Muscle of leg (tissue), 16 donors: Measurements from ENCODE around the gene ANAPC5. TPM values are rescaled to one million over a fixed set of nuclear protein-coding genes. Genes with fewer than 3 reads are reported as not detected.

ENCODE experiments used
- DNase-seq: peaks from one replicate; pipeline ENCODE4 v3.0.0; 2013
- H3K27ac ChIP-seq: one replicate; pipeline ENCODE4 v1.5.1; 2013; ENCODE audit warnings: mild to moderate bottlenecking, low read length, control low read depth
- H3K27me3 ChIP-seq: one replicate; pipeline ENCODE4 v1.6.1; 2013; ENCODE audit warnings: low read length; ENCODE audit not compliant: control insufficient read depth, insufficient read depth
- H3K36me3 ChIP-seq: one replicate; pipeline ENCODE4 v1.6.1; 2013; ENCODE audit warnings: low read length; ENCODE audit not compliant: control insufficient read depth, insufficient read depth
- H3K4me1 ChIP-seq: one replicate; pipeline ENCODE4 v1.6.1; 2013; ENCODE audit warnings: low read length; ENCODE audit not compliant: control insufficient read depth, insufficient read depth
- H3K4me3 ChIP-seq: one replicate; pipeline ENCODE4 v1.5.1; 2013; ENCODE audit warnings: low read length, control low read depth
- H3K9me3 ChIP-seq: replicated peaks from 2 replicates; pipeline ENCODE4 v1.6.1; 2013; ENCODE audit warnings: low read depth, low read length; ENCODE audit not compliant: control insufficient read depth
- WGBS: methylation state at CpG from one replicate; pipeline ENCODE4 v1.1.5; 2013; ENCODE audit warnings: missing lambda C conversion rate; ENCODE audit not compliant: insufficient coverage; 5-methylcytosine and 5-hydroxymethylcytosine counted together
- long read RNA-seq, 11 donors: transcript quantifications; one replicate each; lab custom pipeline, GENCODE V29; 2026
- polyA plus RNA-seq, 8 donors: library from polyadenylated mRNA; unstranded; fragments of 120-200 nt; gene quantifications; one replicate each; pipeline versions ENCODE4 v1.2.1 to v1.2.3, GENCODE V29; 2013; ENCODE audit warnings: inconsistent platforms in 1 of 8, low replicate concordance in 1 of 8; ENCODE audit not compliant: insufficient read length in 8 of 8, insufficient read depth in 1 of 8
- total RNA-seq: library from RNA; stranded (reverse); fragments of 120-200 nt; gene quantifications from one replicate; pipeline ENCODE4 v1.2.4, GENCODE V29; 2013

The ANAPC5 gene
- total RNA-seq (114 TPM), polyA plus RNA-seq (100 to 1,000 TPM in 5 of 8 donors, 10 to 100 TPM in 3; 93.3 to 109 (median 104) TPM)
- long read RNA-seq, donor 1, partial matches to known transcripts = 15 of 26 reads
- long read RNA-seq, donor 1, other reads (novel, unspliced or antisense) = 0 of 26 reads
- long read RNA-seq, donor 2, partial matches to known transcripts = 0 of 4 reads
- long read RNA-seq, donor 2, other reads (novel, unspliced or antisense) = 0 of 4 reads
- long read RNA-seq, donor 3, transcript ANAPC5-201 (17 exons, 2,513 nt) = minor isoform, 14 of 88 reads
- long read RNA-seq, donor 3, transcript ANAPC5-208 (9 exons, 2,077 nt) = major isoform, 17 of 88 reads
- long read RNA-seq, donor 3, transcript ANAPC5-218 (17 exons, 2,400 nt) = minor isoform, 7 of 88 reads
- long read RNA-seq, donor 3, partial matches to known transcripts = 47 of 88 reads
- long read RNA-seq, donor 3, other reads (novel, unspliced or antisense) = 0 of 88 reads
- long read RNA-seq, donor 4, partial matches to known transcripts = 5 of 11 reads
- long read RNA-seq, donor 4, other reads (novel, unspliced or antisense) = 0 of 11 reads
- long read RNA-seq, donor 5, transcript ANAPC5-208 (9 exons, 2,077 nt) = major isoform, 14 of 156 reads
- long read RNA-seq, donor 5, transcript ANAPC5-218 (17 exons, 2,400 nt) = minor isoform, 11 of 156 reads
- long read RNA-seq, donor 5, transcript ANAPC5-201 (17 exons, 2,513 nt) = major isoform, 14 of 156 reads
- long read RNA-seq, donor 5, partial matches to known transcripts = 115 of 156 reads
- long read RNA-seq, donor 5, other reads (novel, unspliced or antisense) = 0 of 156 reads
- long read RNA-seq, donor 6, transcript ANAPC5-201 (17 exons, 2,513 nt) = major isoform, 14 of 63 reads
- long read RNA-seq, donor 6, transcript ANAPC5-218 (17 exons, 2,400 nt) = minor isoform, 10 of 63 reads
- long read RNA-seq, donor 6, transcript ANAPC5-208 (9 exons, 2,077 nt) = minor isoform, 6 of 63 reads
- long read RNA-seq, donor 6, partial matches to known transcripts = 32 of 63 reads
- long read RNA-seq, donor 6, other reads (novel, unspliced or antisense) = 0 of 63 reads
- long read RNA-seq, donor 7, transcript ANAPC5-201 (17 exons, 2,513 nt) = major isoform, 13 of 50 reads
- long read RNA-seq, donor 7, transcript ANAPC5-218 (17 exons, 2,400 nt) = minor isoform, 9 of 50 reads
- long read RNA-seq, donor 7, partial matches to known transcripts = 22 of 50 reads
- long read RNA-seq, donor 7, other reads (novel, unspliced or antisense) = 0 of 50 reads
- long read RNA-seq, donor 8, transcript ANAPC5-218 (17 exons, 2,400 nt) = major isoform, 6 of 25 reads
- long read RNA-seq, donor 8, partial matches to known transcripts = 11 of 25 reads
- long read RNA-seq, donor 8, other reads (novel, unspliced or antisense) = 0 of 25 reads
- long read RNA-seq, donor 9, transcript ANAPC5-201 (17 exons, 2,513 nt) = major isoform, 9 of 29 reads
- long read RNA-seq, donor 9, transcript ANAPC5-203 (2 exons, 1,141 nt) = minor isoform, 5 of 29 reads
- long read RNA-seq, donor 9, partial matches to known transcripts = 13 of 29 reads
- long read RNA-seq, donor 9, other reads (novel, unspliced or antisense) = 0 of 29 reads
- long read RNA-seq, donor 10, transcript ANAPC5-201 (17 exons, 2,513 nt) = major isoform, 10 of 30 reads
- long read RNA-seq, donor 10, partial matches to known transcripts = 16 of 30 reads
- long read RNA-seq, donor 10, other reads (novel, unspliced or antisense) = 0 of 30 reads
- long read RNA-seq, donor 11, transcript ANAPC5-208 (9 exons, 2,077 nt) = major isoform, 8 of 51 reads
- long read RNA-seq, donor 11, partial matches to known transcripts = 32 of 51 reads
- long read RNA-seq, donor 11, other reads (novel, unspliced or antisense) = 0 of 51 reads

GRCh38 chr12:121351820-121352681 is at the start of gene ANAPC5:
Gene ANAPC5 (minus strand): TSS chr12:121352411. CDS start chr12:121352340, 71 bp downstream.
- Histone ChIP-seq H3K27ac (peak within 1 kb of the TSS; percentile 95), H3K36me3 (peaks cover 3% of the 10 kb centered on the region), H3K4me1 (peaks cover 12% of the 10 kb centered on the region), H3K27me3 (no peaks in the 10 kb centered on the region), H3K9me3 (no peaks in the 10 kb centered on the region), H3K4me3 (peak within 1 kb of the TSS; percentile 94)
- peak; percentile 100 for DNase-seq
- WGBS = under 1% methylated on average over 48 of the region's 49 CpGs

GRCh38 chr12:121400332-121401139 is 48.3 kb upstream of the ANAPC5 start:
- no peaks in the 10 kb centered on the region for H3K27me3 ChIP-seq
- WGBS = 1% methylated on average over 47 of the region's 48 CpGs
- DNase-seq = peak; percentile 42
- H3K4me3 ChIP-seq = peak overlapping the region; percentile 95
- H3K27ac ChIP-seq = peak overlapping the region; percentile 96
- H3K36me3 ChIP-seq = peaks cover 6% of the 10 kb centered on the region
- H3K9me3 ChIP-seq = no peaks in the 10 kb centered on the region
- peaks cover 12% of the 10 kb centered on the region for H3K4me1 ChIP-seq

- WGBS = under 1% methylated on average over 74 of the region's 77 CpGs
- Histone ChIP-seq H3K27ac (peak within 1 kb of the TSS; percentile 96), H3K9me3 (no peaks in the 10 kb centered on the region), H3K27me3 (no peaks in the 10 kb centered on the region), H3K4me3 (peak within 1 kb of the TSS; percentile 95), H3K36me3 (peaks cover 2% of the 10 kb centered on the region), H3K4me1 (peaks cover 12% of the 10 kb centered on the region)
- peak; percentile 99 for DNase-seq
Measured at GRCh38 chr12:121399391-121400331, 47.5 kb upstream of the ANAPC5 start, which contains the start of gene RNF34. Gene RNF34 (plus strand): TSS chr12:121400118. CDS start chr12:121400213, 95 bp downstream.

- Histone ChIP-seq H3K27ac (no peak overlapping the region), H3K27me3 (no peaks in the 10 kb centered on the region), H3K4me3 (no peak overlapping the region), H3K9me3 (no peaks in the 10 kb centered on the region), H3K36me3 (no peaks in the 10 kb centered on the region), H3K4me1 (peaks cover 9% of the 10 kb centered on the region)
- DNase-seq = no peak
- WGBS = no CpG with 5 or more reads among the region's 5 CpGs
Measured at GRCh38 chr12:121398355-121398754, 46.1 kb upstream of the ANAPC5 start.

- Histone ChIP-seq H3K27me3 (no peaks in the 10 kb centered on the region), H3K9me3 (no peaks in the 10 kb centered on the region), H3K4me3 (no peak overlapping the region), H3K4me1 (peaks cover 9% of the 10 kb centered on the region), H3K36me3 (no peaks in the 10 kb centered on the region), H3K27ac (no peak overlapping the region)
- 87% methylated on average over 5 of the region's 14 CpGs for WGBS
- no peak for DNase-seq
Measured at GRCh38 chr12:121397521-121397920, 45.3 kb upstream of the ANAPC5 start.

- no peak for DNase-seq
- Histone ChIP-seq H3K4me1 (no peaks in the 10 kb centered on the region), H3K27ac (no peak overlapping the region), H3K36me3 (no peaks in the 10 kb centered on the region), H3K9me3 (no peaks in the 10 kb centered on the region), H3K27me3 (no peaks in the 10 kb centered on the region), H3K4me3 (no peak overlapping the region)
- 60% methylated on average over 1 of the region's 3 CpGs for WGBS
Measured at GRCh38 chr12:121392325-121392716, 40.1 kb upstream of the ANAPC5 start.

- Histone ChIP-seq H3K4me3 (no peak overlapping the region), H3K27me3 (no peaks in the 10 kb centered on the region), H3K9me3 (no peaks in the 10 kb centered on the region), H3K27ac (no peak overlapping the region), H3K4me1 (no peaks in the 10 kb centered on the region), H3K36me3 (no peaks in the 10 kb centered on the region)
- WGBS = 58% methylated on average over 6 of the region's 10 CpGs
- DNase-seq = peak; percentile 62
Measured at GRCh38 chr12:121391619-121392324, 39.6 kb upstream of the ANAPC5 start.
